ENCODE measurements around the gene SPDYC.

The SPDYC gene

GRCh38 chr11:65170058-65170534 is at the start of gene SPDYC:
SPDYC (plus strand) TSS chr11:65170233; CDS start chr11:65171358, 1,125 bp downstream.
- DNase-seq, result no peak

GRCh38 chr11:65120831-65121230 is 49.2 kb upstream of the SPDYC start:
- no peak for DNase-seq

GRCh38 chr11:65121447-65121864 is 48.6 kb upstream of the SPDYC start:
- no peak for DNase-seq

GRCh38 chr11:65121865-65122696 is 48.0 kb upstream of the SPDYC start, which contains the start of the genes FAU and MRPL49:
FAU (minus strand) TSS chr11:65122134; CDS start chr11:65121813, 321 bp downstream.
MRPL49 (plus strand) TSS chr11:65122321; CDS start chr11:65122347, 26 bp downstream.
- peak; percentile 93 for DNase-seq

- no peak for DNase-seq
These were observed 45.4 kb upstream of the SPDYC start for GRCh38 chr11:65124480-65125196.

- DNase-seq, result no peak
These were observed 44.6 kb upstream of the SPDYC start for GRCh38 chr11:65125197-65126056.

- no peak for DNase-seq
These were observed 43.3 kb upstream of the SPDYC start for GRCh38 chr11:65126624-65127274.

- no peak for DNase-seq
These were observed 42.4 kb upstream of the SPDYC start for GRCh38 chr11:65127473-65128181.

- DNase-seq, result no peak
These were observed 41.6 kb upstream of the SPDYC start for GRCh38 chr11:65128182-65129145.

GRCh38 chr11:65129649-65130441 is 40.2 kb upstream of the SPDYC start:
- no peak for DNase-seq

- no peak for DNase-seq
These were observed 39.2 kb upstream of the SPDYC start for GRCh38 chr11:65130631-65131416.

- no peak for DNase-seq
These were observed 38.6 kb upstream of the SPDYC start for GRCh38 chr11:65131417-65131776.

GRCh38 chr11:65131895-65132237 is 38.2 kb upstream of the SPDYC start:
- no peak for DNase-seq

GRCh38 chr11:65132238-65132987 is 37.6 kb upstream of the SPDYC start:
- DNase-seq, result no peak

GRCh38 chr11:65132988-65133700 is 36.9 kb upstream of the SPDYC start:
- no peak for DNase-seq

GRCh38 chr11:65133724-65134123 is 36.3 kb upstream of the SPDYC start:
- DNase-seq, result no peak

GRCh38 chr11:65134240-65134951 is 35.6 kb upstream of the SPDYC start, which contains the start of gene SYVN1:
SYVN1 (minus strand) TSS chr11:65134519; CDS start chr11:65133601, 918 bp downstream.
- peak; percentile 70 for DNase-seq

Data from NCI-H1694 treated with DMSO at 0.1 percent for 48 hours (cell line).